Measurements from ENCODE around the gene CLDND1.

GRCh38 chr3:98497381-98497780 lies 25.3 kb downstream of the CLDND1 start, which contains the start of gene OR5K2:
- no peak for TF ChIP-seq CTCF (IDR thresholded peaks at IDR 0.05)
- TF ChIP-seq POLR2A (IDR thresholded peaks at IDR 0.05), result no peak

Measured in esophagus squamous epithelium (tissue), 4 donors.